Measurements from ENCODE around the gene MAPKBP1.

DNA sequence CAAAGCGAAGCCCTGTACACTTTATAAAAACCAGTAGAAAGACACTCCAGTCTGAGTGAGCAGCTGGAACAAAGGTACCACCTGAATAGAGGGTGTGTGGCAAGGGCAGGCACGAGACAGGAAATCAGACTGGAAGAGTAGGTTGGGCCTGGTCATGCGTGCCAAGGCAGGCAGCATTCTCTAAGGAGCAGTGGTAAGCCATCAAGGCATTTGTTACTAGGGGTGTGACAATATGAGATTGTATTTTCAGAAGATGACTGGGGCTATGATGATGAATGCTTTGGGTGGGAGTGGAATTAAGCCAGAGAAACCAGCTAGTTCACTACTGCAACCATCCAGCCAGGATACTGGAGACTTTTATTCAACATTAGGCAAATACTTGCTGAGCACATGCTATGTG lies 58.6 kb downstream of the MAPKBP1 start:
- TF ChIP-seq RCOR1 (IDR thresholded peaks at IDR 0.05; ENCODE audit: low read depth, low read length), result no peak
- TF ChIP-seq HDAC2 (IDR thresholded peaks at IDR 0.05), result no peak
- TF ChIP-seq SMC3 (IDR thresholded peaks at IDR 0.05), result no peak
- TF ChIP-seq, protein P1, sequence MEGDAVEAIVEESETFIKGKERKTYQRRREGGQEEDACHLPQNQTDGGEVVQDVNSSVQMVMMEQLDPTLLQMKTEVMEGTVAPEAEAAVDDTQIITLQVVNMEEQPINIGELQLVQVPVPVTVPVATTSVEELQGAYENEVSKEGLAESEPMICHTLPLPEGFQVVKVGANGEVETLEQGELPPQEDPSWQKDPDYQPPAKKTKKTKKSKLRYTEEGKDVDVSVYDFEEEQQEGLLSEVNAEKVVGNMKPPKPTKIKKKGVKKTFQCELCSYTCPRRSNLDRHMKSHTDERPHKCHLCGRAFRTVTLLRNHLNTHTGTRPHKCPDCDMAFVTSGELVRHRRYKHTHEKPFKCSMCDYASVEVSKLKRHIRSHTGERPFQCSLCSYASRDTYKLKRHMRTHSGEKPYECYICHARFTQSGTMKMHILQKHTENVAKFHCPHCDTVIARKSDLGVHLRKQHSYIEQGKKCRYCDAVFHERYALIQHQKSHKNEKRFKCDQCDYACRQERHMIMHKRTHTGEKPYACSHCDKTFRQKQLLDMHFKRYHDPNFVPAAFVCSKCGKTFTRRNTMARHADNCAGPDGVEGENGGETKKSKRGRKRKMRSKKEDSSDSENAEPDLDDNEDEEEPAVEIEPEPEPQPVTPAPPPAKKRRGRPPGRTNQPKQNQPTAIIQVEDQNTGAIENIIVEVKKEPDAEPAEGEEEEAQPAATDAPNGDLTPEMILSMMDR (IDR thresholded peaks at IDR 0.05), result no peak

Measured in A549 (cell line).